ENCODE data around the gene FKBP1A.
"Not testable (repeated sequence)": the region's sequence is repeated elsewhere in the genome, so short reads cannot be mapped to it uniquely, and the experiment has no call there.

The FKBP1A gene

DNA sequence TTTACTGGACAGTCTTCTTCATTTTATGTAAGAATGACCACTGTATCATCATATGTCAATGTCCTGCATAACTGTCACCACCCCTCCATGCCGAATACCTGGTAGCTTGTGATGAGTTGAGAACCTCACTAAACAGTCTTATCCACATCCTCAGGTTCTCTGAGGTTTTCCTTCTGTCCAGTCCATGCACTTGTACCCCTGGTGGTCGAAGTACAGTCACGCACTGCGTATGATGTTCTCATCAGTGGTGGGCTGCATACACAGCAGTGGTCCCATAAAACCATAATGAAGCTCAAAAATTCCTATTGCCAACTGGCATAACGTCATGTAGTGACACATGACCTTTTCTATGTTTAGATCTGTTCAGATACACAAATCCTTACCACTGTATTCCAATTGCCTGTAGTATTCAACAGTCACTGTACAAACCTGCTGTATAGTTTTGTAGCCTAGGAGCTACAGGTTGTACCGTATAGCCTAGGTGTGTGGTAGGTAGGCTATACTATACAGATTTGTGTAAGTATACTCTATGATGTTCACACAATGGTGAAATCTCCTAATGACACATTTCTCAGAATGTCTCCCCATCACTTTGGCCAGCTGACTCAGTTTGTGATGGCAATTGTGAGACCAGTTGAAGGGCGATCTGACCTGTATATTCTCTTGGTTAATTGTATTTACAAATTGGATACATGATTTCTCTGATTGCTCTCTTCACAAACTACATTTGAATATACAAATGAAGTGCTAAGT lies 32.6 kb downstream of the FKBP1A start:
- DNase-seq, result no peak

DNA sequence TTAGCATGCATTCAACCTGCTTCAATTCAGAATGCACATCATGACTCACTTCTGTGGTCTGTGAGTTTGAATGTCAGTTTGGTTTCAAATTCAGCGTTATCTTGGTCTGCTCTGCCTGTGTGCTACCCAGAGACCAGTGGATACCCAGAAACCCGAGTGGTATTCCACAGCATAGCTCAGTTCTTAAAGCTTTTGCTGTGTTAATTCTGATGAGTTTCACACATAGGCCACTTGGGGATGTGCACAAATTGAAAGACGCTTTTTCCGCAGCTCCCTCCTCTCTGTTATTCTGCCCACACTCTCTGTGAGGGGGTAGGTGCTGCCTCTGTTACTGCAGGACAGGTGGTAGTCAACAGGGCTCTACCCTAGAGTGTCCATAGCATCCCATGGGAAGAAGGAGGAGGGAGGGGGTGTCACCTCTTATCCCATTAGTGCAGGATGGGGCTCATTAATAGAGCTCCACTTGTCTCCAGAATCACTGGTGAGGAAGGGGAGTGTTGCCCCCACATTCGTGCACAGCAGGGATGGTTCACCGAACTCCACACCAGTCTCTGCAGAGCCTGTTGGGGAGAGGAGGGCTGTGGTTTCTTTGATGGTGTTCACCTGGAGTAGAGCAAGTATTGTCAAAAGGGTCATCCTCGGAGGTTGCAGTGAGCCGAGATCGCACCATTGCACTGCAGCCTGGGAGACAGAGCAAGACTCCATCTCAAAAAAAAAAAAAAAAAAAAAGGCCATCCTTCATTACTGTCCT lies 34.8 kb downstream of the FKBP1A start:
- DNase-seq, result no peak

DNA sequence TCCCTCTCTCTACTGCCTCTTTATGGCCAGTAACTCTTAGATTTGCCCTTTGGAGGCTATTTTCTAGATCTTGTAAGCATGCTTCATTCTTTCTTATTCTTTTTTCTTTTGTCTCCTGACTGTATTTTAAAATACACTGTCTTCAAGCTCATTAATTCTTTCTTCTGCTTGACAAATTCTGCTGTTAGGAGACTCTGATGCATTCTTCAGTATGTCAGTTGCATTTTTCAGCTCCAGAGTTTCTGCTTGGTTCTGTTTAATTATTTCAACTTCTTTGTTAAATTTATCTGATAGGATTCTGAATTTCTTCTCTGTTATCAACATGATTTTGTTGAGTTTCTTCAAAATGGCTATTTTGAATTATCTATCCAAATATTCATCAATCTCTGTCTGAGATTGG lies 38.9 kb downstream of the FKBP1A start:
- DNase-seq, result no peak

DNA sequence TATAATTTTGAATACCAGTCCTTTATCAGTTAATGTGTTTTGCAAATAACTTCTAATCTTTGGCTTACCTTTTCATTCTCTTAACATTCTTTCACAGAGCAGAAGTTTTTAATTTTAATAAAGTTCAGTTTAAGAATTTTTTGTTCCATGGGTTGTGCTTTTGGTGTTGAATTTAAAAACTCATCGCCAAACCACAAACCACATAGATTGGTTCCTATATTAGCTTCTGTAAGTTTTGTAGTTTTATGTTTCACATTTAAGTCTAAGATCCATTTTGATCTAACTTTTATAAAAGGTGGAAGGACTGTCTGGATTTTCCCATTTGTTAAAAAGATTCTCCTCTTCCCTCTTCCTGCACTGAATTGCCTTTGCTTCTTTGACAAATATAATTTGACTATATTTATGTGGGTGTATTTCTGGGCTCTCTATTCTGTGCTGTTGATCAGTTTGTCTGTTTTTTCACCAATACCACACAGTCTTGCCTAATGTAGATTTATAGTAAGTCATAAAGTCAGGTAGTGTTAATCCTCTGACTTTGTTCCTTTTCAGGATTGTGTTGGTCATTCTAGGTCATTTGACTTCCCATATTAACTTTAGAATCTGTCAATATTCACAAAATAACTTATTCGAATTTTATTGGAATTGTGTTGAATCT lies 46.4 kb downstream of the FKBP1A start:
- DNase-seq, result no peak

DNA sequence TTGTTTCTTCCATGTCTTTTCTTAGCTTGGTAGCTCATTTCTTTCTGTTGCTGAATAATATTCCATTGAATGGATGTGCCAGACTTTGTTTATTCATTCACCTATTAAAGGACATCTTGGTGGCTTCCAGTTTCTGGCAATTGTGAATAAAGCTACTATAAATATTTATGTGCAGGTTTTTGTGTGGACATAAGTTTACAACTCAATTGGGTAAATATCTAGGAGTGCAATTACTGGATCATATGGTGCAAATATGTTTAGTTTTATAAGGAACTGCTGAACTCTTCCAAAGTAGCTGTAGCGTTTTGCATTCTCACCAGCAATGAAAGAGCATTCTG lies 47.1 kb downstream of the FKBP1A start:
- no peak for DNase-seq

DNA sequence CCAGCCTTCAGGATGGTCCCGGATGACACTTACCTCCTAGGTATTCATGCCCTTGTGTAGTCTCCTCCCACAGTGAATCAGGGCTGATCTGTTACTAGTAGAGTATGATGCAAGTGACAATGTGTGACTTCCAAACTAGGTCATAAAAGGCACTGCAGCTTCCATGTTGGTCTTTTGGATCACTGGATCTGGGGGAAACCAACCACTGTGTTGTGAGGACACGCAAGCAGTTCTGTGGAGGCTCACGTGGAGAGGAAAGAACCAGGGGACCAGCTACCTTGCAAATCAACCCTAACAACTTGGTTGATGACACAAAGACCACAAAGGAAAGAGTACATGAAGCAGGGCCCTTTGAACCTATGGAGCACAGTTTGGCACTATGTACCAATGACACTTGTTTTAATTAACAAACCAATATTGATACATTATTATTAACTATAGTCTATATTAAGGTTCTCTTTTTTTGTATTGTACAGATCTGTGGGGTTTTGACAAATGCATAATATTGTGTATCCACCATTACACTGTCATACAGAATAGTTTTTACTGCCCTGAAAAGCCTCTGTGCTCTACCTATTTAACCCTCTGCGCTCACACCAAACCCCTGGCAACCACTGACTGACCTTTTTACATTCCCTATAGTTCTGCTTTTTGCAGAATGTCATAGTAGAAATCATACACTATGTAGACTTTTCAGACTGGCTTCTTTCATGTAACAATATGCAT lies 47.7 kb downstream of the FKBP1A start:
- no peak for DNase-seq

DNA sequence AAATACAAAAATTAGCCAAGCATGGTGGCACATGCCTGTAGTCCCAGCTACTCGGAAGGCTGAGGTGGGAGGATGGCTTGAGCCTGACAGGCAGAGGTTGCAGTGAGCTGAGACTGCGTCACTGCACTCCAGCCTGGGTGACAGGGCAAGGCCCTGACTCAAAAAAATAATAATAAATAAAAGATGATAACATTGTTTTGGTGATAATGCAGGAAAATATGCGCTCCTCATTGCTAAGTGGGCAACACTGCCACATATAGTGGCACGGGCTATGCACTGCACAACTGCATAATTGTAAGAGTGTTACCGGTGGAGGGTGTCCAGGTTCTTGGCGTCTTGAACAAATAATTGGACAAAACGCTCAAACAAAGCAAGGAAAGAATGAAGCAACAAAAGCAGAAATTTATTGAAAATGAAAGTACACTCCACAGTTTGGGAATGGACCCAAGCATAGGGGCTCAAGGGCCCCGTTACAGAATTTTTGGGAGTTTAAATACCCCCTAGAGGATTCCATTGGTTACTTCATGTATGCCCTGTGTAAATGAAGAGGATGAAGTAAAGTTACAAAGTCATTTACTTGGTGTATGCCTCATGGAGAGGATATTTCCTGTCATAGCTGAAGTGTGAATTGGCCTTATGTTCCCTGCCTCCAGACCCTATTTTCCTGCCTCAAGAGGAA lies 49.3 kb downstream of the FKBP1A start:
- DNase-seq, result not testable (repeated sequence)

DNA sequence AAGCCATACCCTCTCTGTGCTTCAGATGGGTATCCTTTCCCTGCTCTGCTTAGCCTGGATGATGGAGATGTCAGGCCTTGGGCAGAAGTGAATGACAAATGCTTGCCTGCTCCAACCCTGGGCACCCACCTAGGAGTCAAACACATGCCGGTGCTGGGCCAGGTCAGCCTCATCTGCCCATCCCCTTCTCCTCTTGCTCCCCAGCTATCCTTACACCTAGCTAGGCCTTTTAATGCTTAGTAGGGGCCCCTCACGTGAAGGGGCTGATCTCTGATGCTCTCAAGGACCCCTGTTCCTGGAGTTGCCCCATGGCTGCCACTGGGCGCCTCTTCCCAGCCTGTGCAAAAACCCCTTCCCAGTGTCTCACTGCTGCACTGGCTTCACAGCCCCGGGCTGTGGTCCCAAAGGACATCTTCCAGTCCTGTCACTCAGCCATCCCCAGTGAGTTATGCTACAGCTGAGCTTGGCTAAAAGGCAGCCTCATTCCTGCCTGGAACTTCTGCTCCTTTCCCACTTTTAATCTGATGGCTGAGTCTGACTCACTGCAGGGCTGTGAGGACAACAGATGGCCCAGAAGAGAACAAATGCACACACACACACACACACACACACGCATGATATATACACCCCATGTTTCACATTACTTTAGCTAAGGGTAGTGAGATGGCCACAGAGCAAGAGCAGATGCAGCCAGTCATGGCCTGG lies 51.1 kb downstream of the FKBP1A start:
- no peak for DNase-seq

DNA sequence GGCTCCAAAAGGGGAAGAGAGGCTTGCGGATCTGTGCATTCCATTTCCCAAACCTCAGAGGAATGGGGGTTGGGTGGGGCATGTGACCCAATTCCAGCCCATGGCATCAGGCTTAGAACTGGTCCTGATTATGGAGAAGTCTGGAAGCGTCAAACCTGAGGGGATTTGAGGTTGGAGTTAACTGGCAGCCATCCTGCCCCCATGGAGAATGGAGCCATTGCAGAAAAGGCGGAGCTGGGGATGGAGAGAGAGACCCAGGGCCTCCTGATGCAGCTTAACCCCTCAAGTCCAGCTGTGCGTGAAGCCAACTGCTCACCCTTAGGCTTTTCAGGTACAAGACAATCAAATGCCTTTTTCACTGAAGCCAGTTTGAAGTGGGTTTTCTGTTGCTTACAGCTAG lies 54.1 kb downstream of the FKBP1A start:
- DNase-seq, result no peak

DNA sequence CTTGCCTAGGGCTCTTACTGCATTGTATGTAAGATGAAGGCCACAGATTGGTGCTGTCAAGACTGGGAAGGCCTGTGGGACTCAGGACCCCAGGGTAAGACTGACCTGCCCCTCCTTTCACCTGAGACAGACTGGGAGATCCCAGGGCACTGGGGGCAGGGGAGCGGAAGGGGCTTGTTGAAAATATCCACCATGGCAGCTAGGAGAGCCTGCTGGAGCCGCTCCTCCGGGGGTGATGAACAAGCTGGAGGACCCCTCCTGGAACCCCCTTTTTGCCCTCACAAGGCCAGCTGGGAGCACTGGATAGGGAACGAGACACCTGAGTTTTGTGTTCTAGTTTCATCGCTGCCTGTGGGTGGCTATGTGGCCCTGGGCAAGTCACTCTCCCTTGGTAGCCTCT lies 54.8 kb downstream of the FKBP1A start:
- no peak for DNase-seq

DNA sequence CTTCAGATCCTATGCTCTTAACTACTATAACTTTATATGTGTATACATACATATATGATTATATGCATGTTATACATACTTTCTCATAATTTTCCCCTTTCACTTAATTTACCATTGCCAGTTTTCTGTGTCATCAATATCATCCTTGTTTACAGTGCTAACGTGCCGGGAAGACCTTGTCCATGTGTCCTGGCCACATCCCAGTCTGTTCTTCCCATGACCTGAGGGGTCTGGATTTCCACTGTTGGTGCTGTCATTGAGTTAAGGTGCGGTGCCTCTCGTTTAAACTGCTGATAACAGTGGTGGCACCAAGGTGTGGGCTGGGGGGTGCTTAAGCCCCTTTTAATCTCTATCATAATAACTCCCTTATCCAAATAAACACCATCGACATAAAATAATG lies 55.4 kb downstream of the FKBP1A start:
- DNase-seq, result no peak

DNA sequence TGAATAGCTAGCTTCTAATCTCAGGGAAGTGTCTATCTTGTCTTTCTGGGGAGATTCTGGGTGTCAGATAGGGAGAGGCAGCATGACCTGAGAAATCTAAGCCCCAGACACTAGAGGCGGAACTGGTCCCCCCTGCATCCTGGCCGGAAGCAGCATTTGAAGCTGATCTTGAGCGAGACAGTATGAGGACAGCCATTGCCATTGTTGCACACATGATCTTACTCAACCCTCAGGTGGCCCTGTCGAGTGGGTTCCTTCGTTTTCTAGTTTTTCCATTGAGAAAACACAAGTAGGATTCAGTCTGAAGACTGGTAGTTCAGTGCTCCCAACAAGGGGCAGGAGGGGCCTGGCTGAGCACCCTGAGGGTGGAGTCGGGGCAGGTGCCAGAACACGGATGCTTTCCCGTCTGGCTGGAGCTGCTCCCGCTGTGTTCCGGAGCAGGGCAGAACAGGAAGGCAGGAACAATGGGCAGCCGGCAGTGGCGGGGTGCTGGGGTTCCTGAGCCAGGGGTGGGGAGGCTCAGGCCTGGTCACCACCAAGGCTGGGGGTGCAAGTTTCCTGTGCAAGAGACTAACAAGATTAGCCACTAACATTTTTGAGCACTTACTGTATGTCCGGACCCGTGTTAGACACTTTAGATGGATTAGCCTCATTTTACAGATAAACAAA lies 56.0 kb downstream of the FKBP1A start:
- DNase-seq, result no peak

DNA sequence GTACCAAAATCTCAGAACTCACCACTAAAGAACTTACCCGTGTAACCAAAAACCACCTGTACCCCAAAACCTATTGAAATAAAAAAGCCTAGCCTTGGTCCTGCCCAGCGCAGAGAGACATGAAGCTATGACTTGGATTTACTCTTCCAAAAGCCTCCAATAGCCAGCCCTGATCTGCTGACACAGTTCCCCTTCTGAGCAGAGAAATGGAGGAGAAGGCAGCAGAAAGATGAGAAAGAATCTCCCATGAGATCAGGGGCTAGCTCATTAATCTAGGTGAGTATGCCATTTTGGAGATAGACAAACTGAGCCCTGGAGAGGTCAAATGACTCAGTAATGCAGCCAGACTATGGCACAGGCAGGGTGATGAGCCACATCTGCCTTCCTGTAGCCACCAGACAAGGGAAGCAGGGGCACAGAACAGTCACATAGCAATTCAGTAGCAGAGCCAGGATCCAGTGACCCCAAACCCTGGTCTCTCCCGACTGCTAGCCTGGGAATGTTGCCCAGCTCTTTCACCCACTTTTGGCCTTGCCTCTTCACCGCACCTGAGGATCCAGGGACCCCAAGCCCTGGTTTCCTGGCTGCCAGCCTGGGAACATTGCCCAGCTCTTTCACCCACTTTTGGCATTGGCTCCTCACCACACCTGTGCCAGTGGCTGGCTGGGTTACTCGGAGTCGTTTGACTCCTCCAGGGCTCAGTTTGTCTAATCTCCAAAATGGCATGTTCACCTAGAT lies 56.7 kb downstream of the FKBP1A start:
- no peak for DNase-seq

DNA sequence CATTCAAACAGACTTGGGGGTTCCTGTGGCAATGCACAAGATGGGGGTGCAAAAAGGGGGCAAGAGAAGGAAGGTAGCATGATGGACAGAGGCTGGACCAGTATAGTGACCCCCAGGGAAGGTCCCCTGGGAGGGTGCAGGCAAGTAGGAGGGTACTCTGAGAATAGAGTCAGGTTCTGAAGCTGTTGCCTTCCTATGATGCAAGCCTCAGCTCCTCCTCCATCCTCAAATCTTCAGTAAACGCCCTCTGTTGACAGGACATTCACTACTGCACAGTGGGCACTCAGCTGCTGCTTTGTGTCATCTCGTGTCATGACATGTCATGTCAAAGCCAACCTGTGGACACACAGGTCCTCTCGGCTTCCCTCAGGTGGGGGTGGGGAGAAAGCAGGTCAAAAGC lies 58.1 kb downstream of the FKBP1A start:
- no peak for DNase-seq

DNA sequence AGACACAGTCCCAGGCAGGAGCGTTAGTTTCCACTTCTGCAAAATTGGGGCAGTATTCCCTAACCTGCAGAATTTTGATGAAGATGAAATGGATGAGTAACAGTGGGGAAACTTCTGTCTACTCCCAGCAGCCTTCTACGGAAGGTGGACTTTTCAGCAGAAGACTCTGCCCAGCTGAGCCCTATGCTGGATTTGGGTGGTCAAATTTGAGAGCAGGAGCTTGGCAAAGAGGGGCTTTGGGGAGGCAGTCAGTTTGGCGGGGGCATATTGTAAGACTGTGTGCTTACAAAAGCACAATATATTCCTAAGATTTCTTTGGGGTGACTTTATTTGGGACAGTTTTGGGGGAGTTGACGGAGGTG lies 58.5 kb downstream of the FKBP1A start:
- no peak for DNase-seq

DNA sequence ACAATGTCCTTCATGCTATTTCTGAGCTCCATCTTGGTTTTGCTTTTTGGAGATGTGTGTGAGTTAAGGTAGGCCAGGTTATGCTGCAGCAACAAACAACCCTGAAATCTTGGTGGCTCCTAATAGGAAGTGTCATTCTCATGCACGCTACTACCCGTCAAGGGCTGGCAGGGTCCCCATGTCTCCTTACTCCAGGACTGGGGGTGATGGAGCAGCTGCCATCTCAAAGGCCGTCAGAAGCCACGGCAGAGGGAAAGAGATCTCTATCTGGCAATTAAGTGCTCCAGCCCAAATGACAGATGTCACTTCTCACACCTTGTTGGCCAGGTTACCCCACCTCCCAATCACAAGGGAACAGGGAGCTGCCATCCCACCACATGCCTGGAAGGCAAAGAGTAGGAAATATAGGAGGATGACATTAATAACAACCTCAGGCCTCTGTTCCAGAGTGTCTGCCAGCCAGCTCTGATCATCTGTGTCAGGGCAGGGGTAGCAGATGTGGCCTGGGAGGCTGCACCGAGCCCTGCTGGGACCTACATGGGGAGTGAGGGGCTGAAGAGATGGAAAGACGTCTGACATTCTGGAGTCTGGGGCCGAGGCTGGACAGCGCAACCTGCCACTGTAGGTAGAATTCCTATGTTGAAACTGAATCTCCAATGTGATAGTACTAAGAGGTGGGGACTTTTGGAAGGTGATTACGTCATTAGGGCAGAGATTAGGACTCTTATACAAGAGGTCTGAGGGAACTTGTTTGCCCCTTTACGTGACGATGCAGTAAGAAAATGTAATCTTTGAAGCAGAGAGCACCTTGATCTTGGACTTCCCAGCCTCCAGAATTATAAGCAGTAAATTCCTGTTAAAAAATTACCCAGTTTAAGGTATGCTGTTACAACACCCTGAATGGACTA lies 59.1 kb downstream of the FKBP1A start:
- DNase-seq, result no peak

DNA sequence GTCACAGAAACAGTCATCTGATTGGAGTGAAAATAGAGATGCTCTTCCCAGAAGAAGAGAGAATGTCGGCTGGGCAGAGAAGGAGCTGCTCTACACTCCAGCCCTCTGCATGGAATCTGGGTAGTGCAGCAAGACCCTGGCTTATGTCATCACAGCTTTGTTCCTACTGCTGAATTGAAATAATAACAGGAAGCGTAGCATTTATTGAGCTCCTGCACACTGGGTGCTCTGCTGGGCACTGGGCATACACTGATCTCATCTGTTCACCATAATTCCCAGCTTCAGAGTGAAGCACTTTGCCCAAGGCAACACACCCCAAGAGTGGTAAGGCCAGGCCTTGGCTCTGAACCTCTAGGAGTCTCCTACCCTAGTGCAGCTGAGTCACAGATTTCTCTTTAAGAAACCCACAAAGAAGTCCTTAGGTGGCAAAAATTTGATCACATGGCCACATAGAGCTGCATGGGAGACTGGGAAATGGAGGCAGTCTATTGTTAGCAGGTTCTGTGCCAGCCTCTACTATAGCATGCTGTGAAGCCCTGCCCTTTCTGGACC lies 60.0 kb downstream of the FKBP1A start:
- no peak for DNase-seq

DNA sequence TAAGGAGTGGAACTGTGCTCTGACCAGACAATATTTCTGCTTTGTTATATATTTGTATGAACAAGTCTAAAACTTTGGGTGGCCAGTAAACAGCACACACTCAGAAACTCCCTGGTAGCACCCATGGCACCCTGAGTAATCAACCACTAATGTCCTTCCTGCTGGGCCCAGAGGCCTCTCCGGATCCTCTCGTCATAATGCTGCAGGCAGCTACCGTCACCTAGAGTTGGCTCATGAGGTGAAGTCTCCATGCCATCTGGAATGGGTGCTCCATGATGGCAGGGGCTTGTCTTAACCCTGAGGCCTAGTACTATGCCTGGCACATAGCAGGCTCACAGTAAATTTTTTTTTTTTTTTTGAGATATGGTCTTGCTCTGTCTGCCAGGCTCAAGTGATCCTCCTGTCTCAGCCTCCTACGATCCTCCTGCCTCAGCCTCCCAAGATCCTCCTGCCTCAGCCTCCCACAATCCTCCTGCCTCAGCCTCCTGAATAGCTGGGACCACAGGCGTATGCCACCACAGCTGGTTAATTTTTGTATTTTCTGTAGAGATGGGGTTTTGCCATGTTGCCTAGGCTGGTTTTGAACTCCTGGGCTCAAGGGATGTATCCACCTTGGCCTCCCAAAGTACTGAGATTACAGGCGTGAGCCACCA lies 60.9 kb downstream of the FKBP1A start:
- no peak for DNase-seq

DNA sequence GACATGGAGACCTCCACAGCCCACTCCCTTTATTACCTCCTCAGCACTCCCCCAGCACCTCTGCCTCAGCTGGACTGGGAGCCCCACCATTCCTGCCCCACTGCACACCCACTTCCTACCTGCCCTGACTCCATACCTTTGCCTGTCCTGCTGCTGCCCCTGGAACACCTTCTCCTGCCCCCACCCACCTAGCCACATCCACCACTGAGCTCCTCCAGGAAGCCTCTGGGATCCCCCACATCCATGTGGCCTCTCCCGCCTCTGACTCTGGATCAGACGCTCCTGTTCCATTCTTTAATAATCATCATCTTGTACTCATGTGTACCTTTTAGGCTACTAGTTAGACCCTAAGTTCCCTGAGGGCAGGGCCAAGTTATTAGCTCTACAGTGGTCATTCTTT lies 61.8 kb downstream of the FKBP1A start:
- no peak for DNase-seq
